Measurements from ENCODE around the gene SOD1.

SOD1 gene

GRCh38 chr21:31714741-31715365 is 55.4 kb downstream of the SOD1 start:
- no peaks in the 10 kb centered on the region for H3K9me3 ChIP-seq (ENCODE audit: control insufficient read depth in 2 of 2, low read length in 2 of 2)
- H3K27me3 ChIP-seq (ENCODE audit: control insufficient read depth in 2 of 2, insufficient read depth in 2 of 2, low read length in 2 of 2), result no peaks in the 10 kb centered on the region
- no peaks in the 10 kb centered on the region for H3K4me1 ChIP-seq (ENCODE audit: control insufficient read depth in 2 of 2, insufficient read depth in 2 of 2, low read length in 2 of 2)
- no peaks in the 10 kb centered on the region for H3K36me3 ChIP-seq (ENCODE audit: control insufficient read depth in 2 of 2, insufficient read depth in 2 of 2, low read length in 2 of 2)
- no peak overlapping the region for H3K9ac ChIP-seq (ENCODE audit: low read depth in 1 of 2, low read length in 2 of 2)
- no peak overlapping the region for H3K4me3 ChIP-seq (ENCODE audit: low read length in 2 of 2)
- H3K27ac ChIP-seq (ENCODE audit: low read depth in 2 of 2, low read length in 2 of 2), result no peak overlapping the region

GRCh38 chr21:31716106-31716505 is 56.6 kb downstream of the SOD1 start:
- Histone ChIP-seq H3K9ac (ENCODE audit: low read depth in 1 of 2, low read length in 2 of 2) (no peak overlapping the region), H3K9me3 (ENCODE audit: control insufficient read depth in 2 of 2, low read length in 2 of 2) (no peaks in the 10 kb centered on the region), H3K27me3 (ENCODE audit: control insufficient read depth in 2 of 2, insufficient read depth in 2 of 2, low read length in 2 of 2) (no peaks in the 10 kb centered on the region), H3K4me3 (ENCODE audit: low read length in 2 of 2) (no peak overlapping the region), H3K27ac (ENCODE audit: low read depth in 2 of 2, low read length in 2 of 2) (no peak overlapping the region), H3K4me1 (ENCODE audit: control insufficient read depth in 2 of 2, insufficient read depth in 2 of 2, low read length in 2 of 2) (peaks cover 0 to 3% of the 10 kb centered on the region in 2 donors), H3K36me3 (ENCODE audit: control insufficient read depth in 2 of 2, insufficient read depth in 2 of 2, low read length in 2 of 2) (no peaks in the 10 kb centered on the region)
